Caco-2 (cell line): Measurements from ENCODE around the gene ZNF764. TPM values are rescaled to one million over a fixed set of nuclear protein-coding genes. Genes with fewer than 3 reads are reported as not detected.

ENCODE experiments used
- BruUV-seq: library from RNA; stranded (reverse); fragments of 400-500 nt; replicated peaks from 2 replicates; lab custom pipeline; 2021; lab: Mats Ljungman, UMichigan
- CTCF ChIA-PET: fragments of 300-600 bp; sonication (Branson Sonifier 250); formaldehyde crosslinking; loops from one replicate; lab custom pipeline; 2022; ENCODE audit warnings: antibody characterized with exemption; lab: Charles Lee
- POLR2A ChIA-PET: fragments of 300-600 bp; sonication (Branson Sonifier 250); formaldehyde crosslinking; loops from one replicate; lab custom pipeline; 2022; ENCODE audit warnings: antibody characterized with exemption; lab: Charles Lee
- DNase-seq, 2 experiments: peaks; one replicate each; pipeline versions ENCODE4 v3.0.0 to v3.0.0-alpha.2; 2020 to 2022
- H3K27me3 ChIP-seq: replicated peaks from 2 replicates; pipeline ENCODE4 v1.6.0; 2011; ENCODE audit warnings: low read length; ENCODE audit not compliant: control insufficient read depth, insufficient read depth
- H3K36me3 ChIP-seq: 2 replicates; pipeline ENCODE4 v1.5.1; 2011; ENCODE audit warnings: low read length; ENCODE audit not compliant: control insufficient read depth, insufficient read depth
- H3K4me1 ChIP-seq: fragments of 250-450 bp; sonication (Bioruptor Pico); 2 replicates; pipeline ENCODE4 v1.5.1; 2020; ENCODE audit warnings: mild to moderate bottlenecking
- H3K4me3 ChIP-seq: 2 replicates; pipeline ENCODE4 v1.5.1; 2011; ENCODE audit warnings: low read depth, mild to moderate bottlenecking, control low read depth, low read length
- H3K9me3 ChIP-seq: fragments of 250-450 bp; sonication (Bioruptor Pico); 2 replicates; pipeline ENCODE4 v1.5.1; 2020; ENCODE audit warnings: mild to moderate bottlenecking, moderate library complexity
- H3K27ac Mint-ChIP-seq: one replicate; pipeline ENCODE4 v1.8.0; 2022; ENCODE audit warnings: mixed read lengths; ENCODE audit not compliant: unreplicated experiment
- H3K27me3 Mint-ChIP-seq: one replicate; pipeline ENCODE4 v1.8.0; 2022; ENCODE audit warnings: mixed read lengths; ENCODE audit not compliant: insufficient read depth, unreplicated experiment
- H3K36me3 Mint-ChIP-seq: one replicate; pipeline ENCODE4 v1.8.0; 2022; ENCODE audit warnings: mild to moderate bottlenecking, mixed read lengths; ENCODE audit not compliant: insufficient read depth, unreplicated experiment
- H3K4me1 Mint-ChIP-seq: one replicate; pipeline ENCODE4 v1.8.0; 2022; ENCODE audit warnings: low read depth, mixed read lengths; ENCODE audit not compliant: unreplicated experiment
- H3K4me3 Mint-ChIP-seq: one replicate; pipeline ENCODE4 v1.8.0; 2022; ENCODE audit warnings: mild to moderate bottlenecking, moderate library complexity, mixed read lengths; ENCODE audit not compliant: unreplicated experiment
- H3K9me3 Mint-ChIP-seq: one replicate; pipeline ENCODE4 v1.8.0; 2022; ENCODE audit warnings: mixed read lengths; ENCODE audit not compliant: unreplicated experiment
- intact Hi-C: fragments of 100-400 bp; cut with micrococcal nuclease; formaldehyde crosslinking; loops from one replicate; pipeline ENCODE4 v1.10.0; 2022; ENCODE audit not compliant: unreplicated experiment
- total RNA-seq: library from RNA; stranded (reverse); gene quantifications from 2 replicates; pipeline ENCODE4 v1.2.3, GENCODE V29; 2022
- TF ChIP-seq, protein P1 (sequence below), 2 experiments: fragments of 200-600 bp in 1 of 2; IDR thresholded peaks; 1 replicate in 1 of 2; 2 replicates in 1 of 2; pipeline versions ENCODE4 v1.5.1 to v1.8.0; 2011 to 2022; ENCODE audit warnings: antibody characterized with exemption in 1 of 2, control low read depth in 1 of 2, inconsistent platforms in 1 of 2, low read depth in 1 of 2, low read length in 1 of 2, mild to moderate bottlenecking in 1 of 2, moderate library complexity in 1 of 2; ENCODE audit not compliant: insufficient read depth in 1 of 2, severe bottlenecking in 1 of 2, unreplicated experiment in 1 of 2

The ZNF764 gene
- total RNA-seq, 1 experiment from 2014 or later = 8.5 TPM

DNA sequence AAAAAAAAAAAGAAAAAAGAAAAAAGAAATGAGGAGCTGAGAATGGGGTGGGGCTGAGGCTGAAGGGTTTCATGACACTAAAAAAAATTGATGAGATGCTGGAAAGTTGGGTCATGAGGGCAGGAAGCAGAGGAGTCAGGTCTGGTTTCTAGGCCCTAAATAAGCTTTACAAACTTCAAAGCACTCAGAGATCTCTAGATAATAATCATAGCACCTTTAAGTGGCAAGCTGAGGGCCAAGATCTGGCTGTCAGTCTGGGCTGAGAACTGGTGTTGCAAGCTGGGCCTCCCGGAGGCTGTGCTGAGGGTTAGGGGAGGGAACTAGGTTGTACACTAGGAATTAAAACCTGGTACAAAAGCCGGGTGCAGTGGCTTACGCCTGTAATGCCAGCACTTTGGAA lies 6.4 kb downstream of the ZNF764 start:
- BruUV-seq = no TSS peak
- H3K4me3 Mint-ChIP-seq = no peak overlapping the region
- ChIA-PET POLR2A (interaction anchor here (0.6 kb wide), 1 partner anchor 16 kb away, joined by 3 read pairs; no protein-coding TSS in a partner anchor), CTCF (no interaction called here)
- H3K36me3 Mint-ChIP-seq = peaks cover 18% of the 10 kb centered on the region
- H3K27ac Mint-ChIP-seq = no peak overlapping the region
- H3K27me3 Mint-ChIP-seq = no peaks in the 10 kb centered on the region
- peaks cover 33% of the 10 kb centered on the region for H3K4me1 ChIP-seq
- intact Hi-C loops = no loop called here
- H3K4me3 ChIP-seq = no peak overlapping the region
- TF ChIP-seq, protein P1, sequence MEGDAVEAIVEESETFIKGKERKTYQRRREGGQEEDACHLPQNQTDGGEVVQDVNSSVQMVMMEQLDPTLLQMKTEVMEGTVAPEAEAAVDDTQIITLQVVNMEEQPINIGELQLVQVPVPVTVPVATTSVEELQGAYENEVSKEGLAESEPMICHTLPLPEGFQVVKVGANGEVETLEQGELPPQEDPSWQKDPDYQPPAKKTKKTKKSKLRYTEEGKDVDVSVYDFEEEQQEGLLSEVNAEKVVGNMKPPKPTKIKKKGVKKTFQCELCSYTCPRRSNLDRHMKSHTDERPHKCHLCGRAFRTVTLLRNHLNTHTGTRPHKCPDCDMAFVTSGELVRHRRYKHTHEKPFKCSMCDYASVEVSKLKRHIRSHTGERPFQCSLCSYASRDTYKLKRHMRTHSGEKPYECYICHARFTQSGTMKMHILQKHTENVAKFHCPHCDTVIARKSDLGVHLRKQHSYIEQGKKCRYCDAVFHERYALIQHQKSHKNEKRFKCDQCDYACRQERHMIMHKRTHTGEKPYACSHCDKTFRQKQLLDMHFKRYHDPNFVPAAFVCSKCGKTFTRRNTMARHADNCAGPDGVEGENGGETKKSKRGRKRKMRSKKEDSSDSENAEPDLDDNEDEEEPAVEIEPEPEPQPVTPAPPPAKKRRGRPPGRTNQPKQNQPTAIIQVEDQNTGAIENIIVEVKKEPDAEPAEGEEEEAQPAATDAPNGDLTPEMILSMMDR (IDR thresholded peaks at IDR 0.05; ENCODE audit: insufficient read depth in 1 of 2, low read depth in 1 of 2, low read length in 1 of 2, severe bottlenecking in 1 of 2, unreplicated experiment in 1 of 2) = no peak
- no peak for DNase-seq
- peaks cover 27% of the 10 kb centered on the region for H3K4me1 Mint-ChIP-seq
- H3K36me3 ChIP-seq = peaks cover 2% of the 10 kb centered on the region
- H3K27me3 ChIP-seq = no peaks in the 10 kb centered on the region
- H3K9me3 Mint-ChIP-seq = no peaks in the 10 kb centered on the region
- H3K9me3 ChIP-seq = no peaks in the 10 kb centered on the region

DNA sequence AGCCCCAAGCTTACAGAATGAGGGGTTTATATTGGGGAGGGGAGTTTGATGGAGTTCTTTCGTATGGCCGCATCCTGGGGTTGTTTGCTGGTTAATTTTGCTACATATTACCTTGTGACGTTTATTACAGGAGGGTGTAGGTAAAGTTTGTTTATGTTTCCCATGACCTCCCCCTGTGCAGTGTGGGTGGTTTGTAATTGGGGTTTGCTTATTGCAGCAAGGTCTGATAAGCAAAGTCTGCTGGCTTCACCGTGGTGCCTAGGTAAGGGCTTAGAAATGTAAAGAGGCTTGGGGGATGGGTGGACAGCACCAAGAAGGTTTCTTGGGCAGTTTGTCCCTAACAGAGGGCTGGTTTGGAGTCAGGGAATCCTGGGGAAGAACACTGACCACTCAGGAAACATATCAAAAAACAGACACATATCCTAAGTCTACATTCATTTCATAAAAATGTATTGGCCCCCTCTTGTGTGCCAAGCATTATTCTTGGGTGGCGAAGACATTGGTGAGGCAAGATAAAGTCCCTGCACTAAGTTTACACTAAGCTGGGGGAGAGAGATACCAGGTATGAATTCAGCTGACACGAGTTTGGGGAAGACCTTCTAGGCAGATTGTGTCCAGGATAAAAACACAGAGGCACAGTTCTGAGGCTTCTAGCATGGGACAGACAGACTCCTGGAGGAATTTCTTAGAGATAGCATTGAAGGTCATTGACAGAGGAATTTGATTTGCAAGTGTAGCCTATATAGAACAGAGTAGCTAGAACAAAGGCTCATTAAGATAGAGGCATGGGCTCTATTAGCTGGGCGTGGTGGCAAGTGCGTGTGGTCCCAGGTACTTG lies 9.5 kb downstream of the ZNF764 start:
- H3K4me3 ChIP-seq = no peak overlapping the region
- peaks cover 29% of the 10 kb centered on the region for H3K4me1 Mint-ChIP-seq
- POLR2A ChIA-PET = interaction anchor here (0.8 to 1.0 kb wide), 2 partner anchors 10 to 37 kb away, joined by 3 read pairs; partner anchors contain the start of genes ZNF764 and ZNF785
- CTCF ChIA-PET = interaction anchor here (1.1 kb wide), 1 partner anchor 13 kb away, joined by 5 read pairs; no protein-coding TSS in a partner anchor
- H3K9me3 ChIP-seq = no peaks in the 10 kb centered on the region
- intact Hi-C loops = loop anchor here (1.0 kb wide), 1 partner anchor 7 kb away; no protein-coding TSS in a partner anchor
- H3K9me3 Mint-ChIP-seq = no peaks in the 10 kb centered on the region
- peak overlapping the region; percentile 70 for H3K27ac Mint-ChIP-seq
- no peak for DNase-seq
- TF ChIP-seq, protein P1 (IDR thresholded peaks at IDR 0.05; ENCODE audit: insufficient read depth in 1 of 2, low read depth in 1 of 2, low read length in 1 of 2, severe bottlenecking in 1 of 2, unreplicated experiment in 1 of 2) = no peak
- BruUV-seq = no TSS peak
- H3K27me3 ChIP-seq = no peaks in the 10 kb centered on the region
- peaks cover 4% of the 10 kb centered on the region for H3K36me3 Mint-ChIP-seq
- H3K36me3 ChIP-seq = no peaks in the 10 kb centered on the region; the same call in 1 of the 2 replicates
- H3K4me3 Mint-ChIP-seq = peak overlapping the region; percentile 22
- H3K27me3 Mint-ChIP-seq = no peaks in the 10 kb centered on the region
- H3K4me1 ChIP-seq = peaks cover 34% of the 10 kb centered on the region

DNA sequence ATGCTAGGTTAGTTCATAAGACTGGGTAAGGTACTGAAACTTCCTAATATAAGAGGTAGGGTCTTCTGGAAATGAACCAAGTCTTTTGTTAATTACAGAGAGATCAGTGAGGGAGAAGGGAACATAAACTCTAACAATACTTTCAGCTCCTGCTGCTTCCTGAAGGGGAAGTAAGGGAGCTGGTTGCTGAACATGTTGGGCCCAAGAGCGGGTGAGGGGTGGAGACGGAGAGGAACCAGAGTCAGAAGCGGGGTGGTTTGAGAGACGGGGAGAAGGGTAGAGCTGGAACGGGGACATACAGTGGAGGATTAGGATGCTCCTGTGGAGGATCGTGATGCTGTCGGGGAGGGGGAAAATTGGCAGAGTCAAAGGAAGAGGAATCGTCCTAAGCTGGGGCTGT lies 12.1 kb downstream of the ZNF764 start:
- Mint-ChIP-seq H3K36me3 (no peaks in the 10 kb centered on the region), H3K4me1 (peaks cover 29% of the 10 kb centered on the region), H3K27me3 (no peaks in the 10 kb centered on the region), H3K27ac (peak overlapping the region; percentile 58), H3K9me3 (no peaks in the 10 kb centered on the region), H3K4me3 (peak overlapping the region; percentile 22)
- ChIA-PET CTCF (no interaction called here), POLR2A (no interaction called here)
- Histone ChIP-seq H3K4me3 (no peak overlapping the region), H3K27me3 (no peaks in the 10 kb centered on the region), H3K36me3 (no peaks in the 10 kb centered on the region), H3K4me1 (peaks cover 45% of the 10 kb centered on the region), H3K9me3 (no peaks in the 10 kb centered on the region)
- no TSS peak for BruUV-seq
- TF ChIP-seq, protein P1 (IDR thresholded peaks at IDR 0.05; ENCODE audit: insufficient read depth in 1 of 2, low read depth in 1 of 2, low read length in 1 of 2, severe bottlenecking in 1 of 2, unreplicated experiment in 1 of 2) = no peak
- intact Hi-C loops = no loop called here
- no peak for DNase-seq
